Measurements from ENCODE around the gene RNF121. TPM values are rescaled to one million over a fixed set of nuclear protein-coding genes. Genes with fewer than 3 reads are reported as not detected.

The RNF121 gene
- total RNA-seq, 2 donors from 2014 or later = 17.9 to 24.4 TPM

DNA sequence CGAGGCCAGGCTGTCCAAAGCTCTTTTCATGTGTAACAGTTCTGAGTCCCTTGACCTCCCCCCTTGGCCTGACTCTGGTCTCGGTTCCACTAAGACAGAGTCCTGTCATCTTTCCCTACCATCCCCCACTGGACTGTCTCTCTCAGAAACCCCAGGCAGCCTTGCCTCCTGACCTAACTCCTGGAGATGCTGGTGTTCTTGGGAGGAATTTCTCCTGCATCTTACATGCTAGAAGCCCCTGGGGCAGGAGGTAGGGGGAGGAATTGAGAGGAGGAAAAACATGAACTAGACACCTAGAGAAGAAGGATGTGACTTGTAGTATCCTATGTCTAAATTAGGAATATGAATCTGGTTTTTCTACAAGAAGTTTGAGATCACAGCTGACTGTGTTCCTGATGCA lies 69.2 kb downstream of the RNF121 start:
- ATAC-seq (no peak), DNase-seq (no peak)
- WGBS, 2 donors = 90 to 95% methylated on average over 2 of the region's 2 CpGs
- TF ChIP-seq POLR2A (IDR thresholded peaks at IDR 0.05) = no peak
- no peaks in the 10 kb centered on the region for H3K9me3 ChIP-seq
- H3K4me1 ChIP-seq = peaks cover 16% of the 10 kb centered on the region
- no peaks in the 10 kb centered on the region for H3K27me3 ChIP-seq
- no peak overlapping the region for H3K4me3 ChIP-seq
- H3K36me3 ChIP-seq (replicated peaks in 1 of 2; ENCODE audit: insufficient read depth in 1 of 2, low read depth in 2 of 2) = peaks cover 0 to 2% of the 10 kb centered on the region in 2 donors
- H3K27ac ChIP-seq = no peak overlapping the region
- intact Hi-C loops (cut with DNase I) = no loop called here

DNA sequence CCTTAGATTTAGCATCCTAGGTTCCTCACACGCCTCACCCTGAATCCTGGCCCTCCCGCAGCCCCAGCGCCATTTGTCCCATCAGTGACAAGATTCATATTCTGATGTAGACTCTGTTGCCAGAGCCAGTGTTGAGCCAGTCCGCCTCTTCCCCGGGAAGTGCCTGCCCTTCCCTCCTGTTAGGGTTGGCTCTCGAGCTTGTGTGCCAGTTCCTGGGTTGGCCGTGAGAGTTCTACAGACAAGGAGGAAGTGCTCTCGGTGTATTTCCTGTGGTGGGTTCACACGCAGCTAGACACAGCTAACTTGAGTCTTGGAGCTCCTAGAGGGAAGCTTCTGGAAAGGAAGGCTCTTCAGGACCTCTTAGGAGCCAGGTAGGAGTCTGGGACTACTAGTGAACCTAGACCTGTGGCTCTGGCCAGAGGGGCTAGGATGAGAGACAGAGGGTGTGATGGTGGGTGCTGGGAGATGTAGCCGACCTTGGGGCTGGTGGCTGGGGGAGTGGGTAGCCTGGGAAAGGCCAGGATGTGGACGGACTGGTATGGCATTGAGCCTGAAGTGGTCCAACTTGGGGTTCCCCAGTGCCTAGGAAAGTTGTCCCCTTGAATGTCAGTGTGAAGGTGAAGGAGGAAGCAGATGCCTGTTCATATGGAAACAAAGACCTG lies 69.9 kb downstream of the RNF121 start, which contains the start of gene IL18BP:
Gene IL18BP (plus strand): TSS at position 261 of the 662 bp plus-strand sequence. CDS start 1,076 bp downstream, outside the sequence.
- WGBS, 2 donors = 75 to 80% methylated on average over 9 to 11 of the region's 11 CpGs
- H3K9me3 ChIP-seq = no peaks in the 10 kb centered on the region
- intact Hi-C loops (cut with DNase I) = no loop called here
- TF ChIP-seq CTCF (IDR thresholded peaks at IDR 0.05) (no peak), POLR2A (IDR thresholded peaks at IDR 0.05) (no peak)
- peaks cover 7 to 10% of the 10 kb centered on the region in 2 donors for H3K36me3 ChIP-seq (replicated peaks in 1 of 2; ENCODE audit: insufficient read depth in 1 of 2, low read depth in 2 of 2)
- peaks cover 16% of the 10 kb centered on the region for H3K4me1 ChIP-seq
- DNase-seq (peak in 1 of 4 donors; percentile 65), ATAC-seq (no peak)
- H3K4me3 ChIP-seq = no peak within 1 kb of the TSS
- peak within 1 kb of the TSS; percentile 27 to 67 (median 44) for H3K27ac ChIP-seq
- H3K27me3 ChIP-seq = no peaks in the 10 kb centered on the region

DNA sequence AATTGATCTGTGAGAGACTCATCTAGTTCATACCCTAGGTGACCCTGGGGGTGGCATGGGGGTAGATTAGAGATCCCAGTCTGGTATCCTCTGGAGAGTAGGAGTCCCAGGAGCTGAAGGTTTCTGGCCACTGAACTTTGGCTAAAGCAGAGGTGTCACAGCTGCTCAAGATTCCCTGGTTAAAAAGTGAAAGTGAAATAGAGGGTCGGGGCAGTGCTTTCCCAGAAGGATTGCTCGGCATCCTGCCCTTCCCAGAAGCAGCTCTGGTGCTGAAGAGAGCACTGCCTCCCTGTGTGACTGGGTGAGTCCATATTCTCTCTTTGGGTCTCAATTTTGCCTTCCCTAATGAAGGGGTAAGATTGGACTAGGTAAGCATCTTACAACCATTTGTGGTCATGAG lies 70.5 kb downstream of the RNF121 start:
- intact Hi-C loops (cut with DNase I) = no loop called here
- WGBS, 2 donors = 10 to 16% methylated on average over 2 of the region's 2 CpGs
- DNase-seq (no peak), ATAC-seq (peak; percentile 36)
- TF ChIP-seq POLR2A (IDR thresholded peaks at IDR 0.05) = no peak
- TF ChIP-seq CTCF (IDR thresholded peaks at IDR 0.05) = no peak
- Histone ChIP-seq H3K36me3 (replicated peaks in 1 of 2; ENCODE audit: insufficient read depth in 1 of 2, low read depth in 2 of 2) (peaks cover 11 to 15% of the 10 kb centered on the region in 2 donors), H3K4me1 (peaks cover 16% of the 10 kb centered on the region), H3K4me3 (no peak overlapping the region), H3K27me3 (no peaks in the 10 kb centered on the region), H3K27ac (peak overlapping the region; percentile 27 to 67 (median 44)), H3K9me3 (no peaks in the 10 kb centered on the region)

- no peak for DNase-seq
- Histone ChIP-seq H3K36me3 (replicated peaks in 1 of 2; ENCODE audit: insufficient read depth in 1 of 2, low read depth in 2 of 2) (peaks cover 16 to 20% of the 10 kb centered on the region in 2 donors), H3K9me3 (no peaks in the 10 kb centered on the region), H3K27me3 (no peaks in the 10 kb centered on the region), H3K27ac (peak overlapping the region; percentile 27 to 67 (median 44)), H3K4me3 (no peak overlapping the region), H3K4me1 (peaks cover 16% of the 10 kb centered on the region)
- WGBS, 2 donors = 56 to 64% methylated on average over 8 of the region's 8 CpGs
- TF ChIP-seq CTCF (IDR thresholded peaks at IDR 0.05) = no peak
- TF ChIP-seq POLR2A (IDR thresholded peaks at IDR 0.05) = no peak
- intact Hi-C loops (cut with DNase I) = no loop called here
- no peak for ATAC-seq
These were observed 71.0 kb downstream of the RNF121 start for GRCh38 chr11:71999798-72000197.

GRCh38 chr11:72000202-72000867 lies 71.5 kb downstream of the RNF121 start:
- Histone ChIP-seq H3K4me3 (no peak overlapping the region), H3K27ac (peak overlapping the region in 1 of 4 donors; percentile 67), H3K9me3 (no peaks in the 10 kb centered on the region), H3K36me3 (replicated peaks in 1 of 2; ENCODE audit: insufficient read depth in 1 of 2, low read depth in 2 of 2) (peaks cover 21 to 25% of the 10 kb centered on the region in 2 donors), H3K27me3 (no peaks in the 10 kb centered on the region), H3K4me1 (peaks cover 16% of the 10 kb centered on the region)
- intact Hi-C loops (cut with DNase I) = no loop called here
- 79 to 86% methylated on average over 7 to 10 of the region's 10 CpGs for WGBS, 2 donors
- DNase-seq = no peak
- no peak for TF ChIP-seq CTCF (IDR thresholded peaks at IDR 0.05)
- no peak for TF ChIP-seq POLR2A (IDR thresholded peaks at IDR 0.05)
- ATAC-seq = no peak
